ENCODE data around the gene ARF6.

DNA sequence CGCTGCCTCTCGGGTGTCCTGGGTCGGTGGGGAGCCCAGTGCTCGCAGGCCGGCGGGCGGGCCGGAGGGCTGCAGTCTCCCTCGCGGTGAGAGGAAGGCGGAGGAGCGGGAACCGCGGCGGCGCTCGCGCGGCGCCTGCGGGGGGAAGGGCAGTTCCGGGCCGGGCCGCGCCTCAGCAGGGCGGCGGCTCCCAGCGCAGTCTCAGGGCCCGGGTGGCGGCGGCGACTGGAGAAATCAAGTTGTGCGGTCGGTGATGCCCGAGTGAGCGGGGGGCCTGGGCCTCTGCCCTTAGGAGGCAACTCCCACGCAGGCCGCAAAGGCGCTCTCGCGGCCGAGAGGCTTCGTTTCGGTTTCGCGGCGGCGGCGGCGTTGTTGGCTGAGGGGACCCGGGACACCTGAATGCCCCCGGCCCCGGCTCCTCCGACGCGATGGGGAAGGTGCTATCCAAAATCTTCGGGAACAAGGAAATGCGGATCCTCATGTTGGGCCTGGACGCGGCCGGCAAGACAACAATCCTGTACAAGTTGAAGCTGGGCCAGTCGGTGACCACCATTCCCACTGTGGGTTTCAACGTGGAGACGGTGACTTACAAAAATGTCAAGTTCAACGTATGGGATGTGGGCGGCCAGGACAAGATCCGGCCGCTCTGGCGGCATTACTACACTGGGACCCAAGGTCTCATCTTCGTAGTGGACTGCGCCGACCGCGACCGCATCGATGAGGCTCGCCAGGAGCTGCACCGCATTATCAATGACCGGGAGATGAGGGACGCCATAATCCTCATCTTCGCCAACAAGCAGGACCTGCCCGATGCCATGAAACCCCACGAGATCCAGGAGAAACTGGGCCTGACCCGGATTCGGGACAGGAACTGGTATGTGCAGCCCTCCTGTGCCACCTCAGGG lies 679 bp downstream of the ARF6 start:
- TF ChIP-seq, protein P1, sequence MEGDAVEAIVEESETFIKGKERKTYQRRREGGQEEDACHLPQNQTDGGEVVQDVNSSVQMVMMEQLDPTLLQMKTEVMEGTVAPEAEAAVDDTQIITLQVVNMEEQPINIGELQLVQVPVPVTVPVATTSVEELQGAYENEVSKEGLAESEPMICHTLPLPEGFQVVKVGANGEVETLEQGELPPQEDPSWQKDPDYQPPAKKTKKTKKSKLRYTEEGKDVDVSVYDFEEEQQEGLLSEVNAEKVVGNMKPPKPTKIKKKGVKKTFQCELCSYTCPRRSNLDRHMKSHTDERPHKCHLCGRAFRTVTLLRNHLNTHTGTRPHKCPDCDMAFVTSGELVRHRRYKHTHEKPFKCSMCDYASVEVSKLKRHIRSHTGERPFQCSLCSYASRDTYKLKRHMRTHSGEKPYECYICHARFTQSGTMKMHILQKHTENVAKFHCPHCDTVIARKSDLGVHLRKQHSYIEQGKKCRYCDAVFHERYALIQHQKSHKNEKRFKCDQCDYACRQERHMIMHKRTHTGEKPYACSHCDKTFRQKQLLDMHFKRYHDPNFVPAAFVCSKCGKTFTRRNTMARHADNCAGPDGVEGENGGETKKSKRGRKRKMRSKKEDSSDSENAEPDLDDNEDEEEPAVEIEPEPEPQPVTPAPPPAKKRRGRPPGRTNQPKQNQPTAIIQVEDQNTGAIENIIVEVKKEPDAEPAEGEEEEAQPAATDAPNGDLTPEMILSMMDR (IDR thresholded peaks at IDR 0.05; ENCODE audit: low read depth, low read length): no peak
- TF ChIP-seq, protein P2, sequence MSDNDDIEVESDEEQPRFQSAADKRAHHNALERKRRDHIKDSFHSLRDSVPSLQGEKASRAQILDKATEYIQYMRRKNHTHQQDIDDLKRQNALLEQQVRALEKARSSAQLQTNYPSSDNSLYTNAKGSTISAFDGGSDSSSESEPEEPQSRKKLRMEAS (IDR thresholded peaks at IDR 0.05; ENCODE audit: low read depth, low read length): no peak

Measured in NB4 (cell line).